ENCODE measurements around the gene KCNAB2.
"Not testable (repeated sequence)": the region's sequence is repeated elsewhere in the genome, so short reads cannot be mapped to it uniquely, and the experiment has no call there.

KCNAB2 gene

GRCh38 chr1:6010554-6010953, 35.1 kb upstream of the KCNAB2 start:
- DNase-seq (ENCODE audit: low spot score) = no peak

- DNase-seq (ENCODE audit: low spot score) = no peak
Measured at GRCh38 chr1:6011161-6011945, 34.3 kb upstream of the KCNAB2 start.

GRCh38 chr1:6011946-6012258, 33.8 kb upstream of the KCNAB2 start:
- no peak for DNase-seq (ENCODE audit: low spot score)

- no peak for DNase-seq (ENCODE audit: low spot score)
Measured at GRCh38 chr1:6012529-6013318, 33.0 kb upstream of the KCNAB2 start.

- no peak for DNase-seq (ENCODE audit: low spot score)
Measured at GRCh38 chr1:6013491-6013890, 32.2 kb upstream of the KCNAB2 start.

GRCh38 chr1:6014130-6014999, 31.3 kb upstream of the KCNAB2 start:
- no peak for DNase-seq (ENCODE audit: low spot score)

- no peak for DNase-seq (ENCODE audit: low spot score)
Measured at GRCh38 chr1:6016191-6016865, 29.4 kb upstream of the KCNAB2 start.

- not testable (repeated sequence) for DNase-seq (ENCODE audit: low spot score)
Measured at GRCh38 chr1:6017654-6018053, 28.0 kb upstream of the KCNAB2 start.

- no peak for DNase-seq (ENCODE audit: low spot score)
Measured at GRCh38 chr1:6019166-6019845, 26.4 kb upstream of the KCNAB2 start.

- no peak for DNase-seq (ENCODE audit: low spot score)
Measured at GRCh38 chr1:6022193-6022592, 23.5 kb upstream of the KCNAB2 start.

GRCh38 chr1:6023346-6023745, 22.3 kb upstream of the KCNAB2 start:
- DNase-seq (ENCODE audit: low spot score) = no peak

- DNase-seq (ENCODE audit: low spot score) = no peak
Measured at GRCh38 chr1:6024376-6024775, 21.3 kb upstream of the KCNAB2 start.

- peak; percentile 80 for DNase-seq (ENCODE audit: low spot score)
Measured at GRCh38 chr1:6025269-6026094, 20.2 kb upstream of the KCNAB2 start.

- DNase-seq (ENCODE audit: low spot score) = peak; percentile 92
Measured at GRCh38 chr1:6026095-6026809, 19.4 kb upstream of the KCNAB2 start.

- DNase-seq (ENCODE audit: low spot score) = no peak
Measured at GRCh38 chr1:6027591-6027990, 18.1 kb upstream of the KCNAB2 start.

- DNase-seq (ENCODE audit: low spot score) = no peak
Measured at GRCh38 chr1:6028042-6028850, 17.4 kb upstream of the KCNAB2 start.

- DNase-seq (ENCODE audit: low spot score) = no peak
Measured at GRCh38 chr1:6029351-6029750, 16.3 kb upstream of the KCNAB2 start.

- no peak for DNase-seq (ENCODE audit: low spot score)
Measured at GRCh38 chr1:6030132-6030531, 15.6 kb upstream of the KCNAB2 start.
